Calu3 (cell line): ENCODE measurements around the gene NECTIN1. TPM values are rescaled to one million over a fixed set of nuclear protein-coding genes. Genes with fewer than 3 reads are reported as not detected.

Experiments used
- BruUV-seq: library from RNA; stranded (reverse); fragments of 400-500 nt; replicated peaks from 2 replicates; lab custom pipeline; 2021; lab: Mats Ljungman, UMichigan
- CTCF ChIA-PET: fragments of 300-600 bp; sonication (Branson Sonifier 250); formaldehyde crosslinking; loops from one replicate; lab custom pipeline; 2022; ENCODE audit warnings: antibody characterized with exemption; lab: Charles Lee
- DNase-seq: peaks from one replicate; pipeline ENCODE4 v3.0.0; 2022
- H3K27ac Mint-ChIP-seq: one replicate; pipeline ENCODE4 v1.8.0; 2022; ENCODE audit warnings: mixed read lengths; ENCODE audit not compliant: unreplicated experiment
- H3K27me3 Mint-ChIP-seq: one replicate; pipeline ENCODE4 v1.8.0; 2022; ENCODE audit warnings: mixed read lengths; ENCODE audit not compliant: unreplicated experiment
- H3K36me3 Mint-ChIP-seq: one replicate; pipeline ENCODE4 v1.8.0; 2022; ENCODE audit warnings: mild to moderate bottlenecking, moderate library complexity, mixed read lengths; ENCODE audit not compliant: insufficient read depth, unreplicated experiment
- H3K4me1 Mint-ChIP-seq: one replicate; pipeline ENCODE4 v1.8.0; 2022; ENCODE audit warnings: mild to moderate bottlenecking, low read depth, mixed read lengths; ENCODE audit not compliant: unreplicated experiment
- H3K4me3 Mint-ChIP-seq: one replicate; pipeline ENCODE4 v1.8.0; 2022; ENCODE audit warnings: mild to moderate bottlenecking, low read depth, moderate library complexity, mixed read lengths; ENCODE audit not compliant: unreplicated experiment
- H3K9me3 Mint-ChIP-seq: one replicate; pipeline ENCODE4 v1.8.0; 2022; ENCODE audit warnings: low read depth, mixed read lengths; ENCODE audit not compliant: unreplicated experiment
- CTCF ChIP-seq: fragments of 200-600 bp; IDR thresholded peaks from one replicate; pipeline ENCODE4 v1.8.0; 2022; ENCODE audit warnings: antibody characterized with exemption; ENCODE audit not compliant: unreplicated experiment
- intact Hi-C: fragments of 100-400 bp; cut with micrococcal nuclease; formaldehyde crosslinking; loops from one replicate; pipeline ENCODE4 v1.10.0; 2022; ENCODE audit not compliant: unreplicated experiment
- total RNA-seq: library from RNA; stranded (reverse); gene quantifications from 2 replicates; pipeline ENCODE4 v1.2.3, GENCODE V29; 2022

Gene NECTIN1
- total RNA-seq, 1 experiment from 2014 or later = 22.1 TPM

GRCh38 chr11:119721129-119722120 is 7.6 kb downstream of the NECTIN1 start:
- intact Hi-C loops = loop anchor here (10.0 kb wide), 1 partner anchor 57 kb away; no protein-coding TSS in a partner anchor
- peak; percentile 14 for DNase-seq
- Mint-ChIP-seq H3K27ac (no peak overlapping the region), H3K4me3 (no peak overlapping the region), H3K36me3 (peaks cover 6% of the 10 kb centered on the region), H3K27me3 (no peaks in the 10 kb centered on the region), H3K4me1 (peaks cover 9% of the 10 kb centered on the region), H3K9me3 (no peaks in the 10 kb centered on the region)
- no TSS peak for BruUV-seq
- CTCF ChIA-PET = interaction anchor here (1.1 to 1.7 kb wide), 3 partner anchors 8 to 79 kb away, joined by 3 to 6 read pairs (median 4); partner anchors contain the start of gene NECTIN1
- peak; percentile 20 for TF ChIP-seq CTCF

GRCh38 chr11:119720311-119720913 is 8.6 kb downstream of the NECTIN1 start:
- Mint-ChIP-seq H3K4me3 (no peak overlapping the region), H3K27me3 (no peaks in the 10 kb centered on the region), H3K4me1 (peaks cover 9% of the 10 kb centered on the region), H3K27ac (no peak overlapping the region), H3K36me3 (peaks cover 6% of the 10 kb centered on the region), H3K9me3 (no peaks in the 10 kb centered on the region)
- CTCF ChIA-PET = interaction anchor here (1.1 to 1.7 kb wide), 3 partner anchors 9 to 78 kb away, joined by 3 to 6 read pairs (median 4); partner anchors contain the start of gene NECTIN1
- intact Hi-C loops = loop anchor here (10.0 kb wide), 1 partner anchor 56 kb away; no protein-coding TSS in a partner anchor
- TF ChIP-seq CTCF = no peak
- DNase-seq = no peak
- no TSS peak for BruUV-seq

GRCh38 chr11:119717839-119718534 is 11.0 kb downstream of the NECTIN1 start:
- intact Hi-C loops = no loop called here
- no peaks in the 10 kb centered on the region for H3K27me3 Mint-ChIP-seq
- BruUV-seq = no TSS peak
- H3K9me3 Mint-ChIP-seq = no peaks in the 10 kb centered on the region
- H3K36me3 Mint-ChIP-seq = peaks cover 6% of the 10 kb centered on the region
- CTCF ChIA-PET = no interaction called here
- no peak overlapping the region for H3K4me3 Mint-ChIP-seq
- no peak for TF ChIP-seq CTCF
- H3K4me1 Mint-ChIP-seq = peaks cover 12% of the 10 kb centered on the region
- no peak for DNase-seq
- H3K27ac Mint-ChIP-seq = no peak overlapping the region
